HG03064 (cell line): Measurements from ENCODE around the gene GBA3.

ENCODE experiments used
- ATAC-seq: cut with Tn5 transposase; IDR thresholded peaks from one replicate; pipeline ENCODE4 v1.9.1; 2021; ENCODE audit warnings: low read depth; ENCODE audit not compliant: unreplicated experiment

Gene GBA3

DNA sequence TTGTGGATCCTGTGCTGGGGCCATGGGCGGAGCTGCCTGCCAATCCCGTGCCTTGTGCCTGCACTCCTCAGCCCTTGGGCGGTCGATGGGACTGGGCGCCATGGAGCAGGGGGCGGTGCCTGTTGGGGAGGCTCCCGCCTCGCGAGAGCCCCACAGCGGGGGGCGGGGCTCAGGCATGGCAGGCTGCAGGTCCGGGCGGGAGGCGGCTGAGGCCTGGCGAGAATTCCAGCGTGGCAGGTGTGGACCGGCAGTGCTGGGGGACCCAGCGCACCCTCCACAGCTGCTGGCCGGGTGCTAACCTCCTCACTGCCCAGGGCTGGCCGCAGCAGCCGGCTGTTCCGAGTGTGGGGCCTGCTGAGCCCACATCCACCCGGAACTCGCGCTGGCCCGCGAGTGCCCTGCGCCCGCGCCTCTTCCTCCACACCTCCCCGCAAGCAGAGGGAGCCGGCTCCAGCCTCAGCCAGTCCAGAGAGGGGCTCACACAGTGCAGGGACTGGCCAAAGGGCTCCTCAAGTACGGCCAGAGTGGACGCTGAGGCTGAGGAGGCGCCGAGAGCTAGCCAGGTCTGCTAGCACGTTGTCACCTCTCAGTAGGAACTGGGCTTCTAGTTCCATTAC lies 85.9 kb downstream of the GBA3 start:
- ATAC-seq, result no peak

DNA sequence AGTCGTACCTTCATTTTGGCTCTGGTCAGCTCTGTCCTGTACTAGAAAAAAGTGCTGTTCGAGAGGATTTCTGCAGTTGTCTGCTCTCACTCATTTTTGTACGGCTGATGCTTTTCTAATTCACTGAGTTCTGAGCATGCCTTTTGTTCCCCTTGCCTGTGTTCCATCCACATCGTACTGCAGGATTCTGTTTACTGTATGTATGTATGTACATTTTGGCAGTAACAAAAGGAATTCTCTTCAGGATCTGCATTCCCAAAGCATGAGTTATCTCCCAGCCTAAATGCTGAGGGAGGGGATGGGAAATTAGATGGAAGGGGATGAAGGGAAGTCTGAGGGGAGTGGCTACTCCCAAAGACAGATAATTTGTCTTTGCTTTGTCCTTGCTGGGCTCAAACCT lies 87.6 kb downstream of the GBA3 start:
- no peak for ATAC-seq

DNA sequence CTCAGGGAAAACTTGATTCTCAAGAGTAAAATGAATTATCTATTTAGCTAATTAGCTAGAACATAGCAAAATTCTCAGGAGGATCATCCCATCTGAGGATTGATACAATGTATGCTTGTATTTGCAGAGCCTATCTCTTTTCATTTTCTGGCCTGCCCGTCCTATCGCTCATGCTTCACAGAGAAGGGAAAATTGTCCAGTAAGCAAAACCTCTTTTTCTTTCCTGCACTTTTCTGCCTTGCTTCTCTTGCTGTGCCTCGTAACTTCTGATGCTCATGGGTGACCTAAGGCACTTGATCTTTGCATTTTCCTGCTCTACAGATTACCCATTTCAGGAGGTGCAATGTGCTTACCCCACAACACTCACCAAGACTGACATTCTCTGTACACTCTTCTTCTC lies 88.1 kb downstream of the GBA3 start:
- no peak for ATAC-seq

DNA sequence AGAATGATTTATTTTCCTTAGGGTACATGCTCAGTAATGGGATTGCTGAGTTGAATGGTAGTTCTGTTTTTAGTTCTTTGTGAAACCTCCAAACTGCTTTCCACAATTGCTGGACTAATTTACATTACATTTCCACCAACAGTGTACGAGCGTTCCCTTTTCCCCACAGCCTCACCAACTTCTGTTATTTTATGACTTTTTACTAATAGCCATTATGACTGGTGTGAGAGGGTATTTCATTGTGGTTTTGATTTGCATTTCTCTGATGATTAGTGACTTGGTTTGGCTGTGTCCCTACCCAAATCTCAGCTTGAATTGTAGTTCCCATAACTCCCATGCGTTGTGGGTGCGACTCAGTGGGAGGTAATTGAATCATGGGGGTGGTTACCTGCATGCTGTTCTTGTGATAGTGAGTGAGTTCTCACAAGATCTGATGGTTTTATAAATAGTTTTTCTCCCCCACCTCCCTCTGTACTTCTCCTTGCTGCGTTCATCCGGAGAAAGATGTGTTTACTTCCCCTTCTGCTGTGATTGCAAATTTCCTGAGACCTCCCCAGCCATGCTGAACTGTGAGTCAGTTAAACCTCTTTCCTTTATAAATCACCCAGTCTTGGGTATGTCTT lies 95.1 kb downstream of the GBA3 start:
- ATAC-seq, result no peak

DNA sequence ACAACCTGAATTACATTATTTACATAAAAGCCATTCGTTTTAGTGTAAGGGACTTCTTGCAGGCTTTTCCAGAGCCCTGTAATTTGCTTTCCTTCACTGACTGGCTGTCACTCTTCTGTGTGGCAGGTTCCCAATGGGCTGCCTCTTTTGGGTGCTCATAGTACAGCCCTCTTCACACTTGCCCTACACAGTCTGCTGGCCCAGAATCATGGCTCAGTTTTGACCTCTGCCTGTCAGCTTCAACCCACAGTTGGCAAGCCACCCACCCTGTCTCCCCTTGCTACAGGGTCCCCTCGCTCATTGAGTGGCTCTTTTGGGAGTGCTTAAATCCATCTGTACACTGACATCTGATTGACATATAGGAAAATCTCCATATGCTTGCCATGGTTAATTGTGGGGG lies 97.9 kb downstream of the GBA3 start:
- no peak for ATAC-seq

DNA sequence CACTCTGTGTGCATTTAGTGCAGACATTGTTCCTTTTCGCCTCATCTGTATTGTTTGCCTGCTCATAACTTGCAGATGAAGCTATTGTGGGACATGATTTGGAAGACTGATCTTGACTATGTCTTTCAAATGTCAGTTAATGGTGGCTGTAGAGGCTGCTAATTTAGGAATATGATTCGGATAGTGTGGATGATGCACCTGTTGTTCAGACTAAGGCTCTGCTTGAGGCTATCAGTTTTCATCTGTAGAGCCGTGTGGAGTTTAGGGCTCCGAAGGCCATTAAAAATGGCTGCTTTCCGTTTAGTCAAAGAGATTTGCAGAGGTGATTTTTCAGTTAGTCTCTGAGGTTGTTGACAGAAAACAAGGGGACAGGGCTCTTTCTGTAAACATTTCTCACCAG lies 102.0 kb downstream of the GBA3 start:
- no peak for ATAC-seq

DNA sequence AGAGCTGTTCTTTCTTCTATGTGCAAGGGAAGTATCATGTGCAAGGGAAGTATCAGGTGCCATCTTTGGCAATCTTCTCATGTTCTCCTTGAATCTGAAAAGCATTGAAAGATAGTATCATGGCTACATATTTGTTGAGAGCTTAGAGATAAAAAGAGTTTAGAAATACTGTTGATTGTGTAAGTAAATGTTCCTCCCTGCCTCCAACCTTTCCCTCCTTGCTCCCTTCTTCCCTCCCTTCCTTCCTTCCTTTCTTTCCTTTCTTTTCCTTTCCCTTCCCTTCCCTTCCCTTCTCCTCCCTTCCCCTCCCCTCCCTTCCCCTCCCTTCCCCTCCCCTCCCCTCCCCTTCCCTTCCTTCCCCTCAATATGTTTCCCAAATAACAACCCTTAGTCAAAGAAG lies 108.7 kb downstream of the GBA3 start:
- ATAC-seq, result no peak

DNA sequence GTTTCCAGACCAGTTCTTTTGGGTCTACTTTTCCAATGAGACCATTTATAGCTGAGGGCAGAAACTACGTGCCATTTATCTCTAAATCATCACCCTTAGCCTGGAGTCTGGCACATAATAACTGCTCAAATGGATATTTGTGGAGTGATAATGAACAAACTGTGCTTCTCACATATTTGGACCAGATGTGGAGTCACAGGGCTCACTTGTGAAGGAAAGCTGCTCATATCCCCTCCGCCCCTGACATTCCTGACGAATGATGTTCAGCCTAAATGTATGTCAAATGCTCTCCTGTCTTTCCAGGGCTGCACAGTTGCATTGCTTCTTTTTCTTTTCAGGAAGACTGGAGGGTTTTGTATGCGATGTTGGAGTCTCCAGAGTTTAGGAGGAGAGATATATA lies 110.1 kb downstream of the GBA3 start:
- no peak for ATAC-seq

DNA sequence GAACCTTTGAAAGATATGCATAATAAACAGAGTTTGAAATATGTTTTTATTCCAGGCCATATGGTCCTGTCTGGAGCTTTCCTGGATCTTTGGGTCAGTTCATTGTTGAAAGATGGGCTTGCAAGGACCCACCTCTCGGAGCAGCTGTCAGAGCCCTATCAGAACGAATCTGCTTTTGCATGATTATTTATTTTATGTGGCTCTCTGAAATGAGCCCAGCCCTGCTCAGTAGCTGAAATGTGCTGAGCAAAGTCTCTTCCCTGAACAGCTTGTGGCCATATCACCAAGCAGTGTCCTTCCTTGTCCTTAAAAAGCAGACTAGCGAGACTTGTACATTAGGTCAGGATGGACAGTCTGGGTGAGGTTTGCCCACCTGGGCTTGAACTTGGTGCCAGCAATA lies 110.8 kb downstream of the GBA3 start:
- no peak for ATAC-seq

DNA sequence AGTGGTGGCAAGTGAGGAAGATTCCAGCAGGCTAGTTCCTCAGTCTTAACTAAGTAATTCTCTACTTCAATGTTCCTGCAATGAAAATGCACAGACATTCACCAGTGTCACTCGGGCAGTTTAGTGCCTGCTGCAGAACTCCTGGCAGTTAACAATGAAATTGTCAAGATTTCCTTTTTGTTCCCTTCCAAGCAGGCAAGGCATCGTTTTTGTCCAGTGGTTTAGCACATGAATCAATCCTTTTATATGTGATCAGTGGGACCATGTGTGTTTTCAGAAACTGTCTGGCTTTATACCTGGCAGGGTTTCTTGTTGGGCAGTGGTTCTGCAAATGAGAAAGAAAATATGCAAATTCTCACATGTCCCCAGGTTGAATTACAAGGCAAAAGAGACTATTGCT lies 122.2 kb downstream of the GBA3 start:
- no peak for ATAC-seq

DNA sequence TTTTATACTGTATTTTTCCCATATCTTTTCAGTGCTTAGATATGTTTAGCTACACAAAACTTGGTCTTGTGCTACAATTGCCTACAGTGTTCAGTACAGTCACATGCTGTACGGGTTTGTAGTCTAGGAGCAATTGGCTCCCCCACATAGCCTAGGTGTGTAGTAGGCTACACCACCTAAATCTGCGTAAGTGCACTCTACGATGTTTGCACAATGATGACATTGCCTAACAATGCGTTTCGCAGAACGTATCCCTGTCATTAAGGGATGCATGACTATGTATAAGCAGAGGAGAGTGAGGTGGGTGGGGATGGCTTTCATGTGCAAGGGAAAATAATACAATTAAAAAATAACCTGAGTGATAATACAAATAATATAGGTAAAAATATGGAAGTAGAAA lies 131.4 kb downstream of the GBA3 start:
- ATAC-seq, result no peak

DNA sequence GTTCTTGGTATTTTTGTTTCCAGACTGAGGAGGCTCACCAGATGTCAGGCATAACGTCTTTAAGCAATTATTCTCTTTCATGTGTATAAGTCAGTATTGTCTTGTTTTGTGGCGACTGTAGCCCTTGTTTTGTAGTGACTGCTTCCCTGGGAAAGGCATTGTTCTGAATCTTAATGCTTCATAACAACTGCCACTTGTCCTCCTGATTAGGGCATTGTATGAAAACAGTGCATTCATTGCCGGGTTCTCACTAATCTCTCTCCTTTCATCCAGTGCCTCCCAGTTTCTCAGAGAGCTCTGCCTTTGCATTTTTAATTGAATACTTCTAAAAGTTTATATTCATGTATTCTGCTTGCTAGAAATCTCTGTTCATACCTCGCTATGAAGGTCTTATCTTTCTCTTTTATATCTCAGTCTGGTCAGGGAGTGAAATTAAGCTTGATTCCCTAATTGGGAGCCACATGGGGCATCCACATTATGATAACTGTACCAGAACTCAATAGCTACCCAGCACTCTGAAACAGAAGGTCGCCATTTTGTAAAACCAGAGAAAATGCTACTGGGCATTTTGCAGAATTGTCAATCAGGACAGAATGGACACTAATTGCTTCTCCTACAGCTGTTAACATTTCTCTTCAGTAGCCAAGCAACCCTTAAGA lies 149.8 kb downstream of the GBA3 start:
- no peak for ATAC-seq

DNA sequence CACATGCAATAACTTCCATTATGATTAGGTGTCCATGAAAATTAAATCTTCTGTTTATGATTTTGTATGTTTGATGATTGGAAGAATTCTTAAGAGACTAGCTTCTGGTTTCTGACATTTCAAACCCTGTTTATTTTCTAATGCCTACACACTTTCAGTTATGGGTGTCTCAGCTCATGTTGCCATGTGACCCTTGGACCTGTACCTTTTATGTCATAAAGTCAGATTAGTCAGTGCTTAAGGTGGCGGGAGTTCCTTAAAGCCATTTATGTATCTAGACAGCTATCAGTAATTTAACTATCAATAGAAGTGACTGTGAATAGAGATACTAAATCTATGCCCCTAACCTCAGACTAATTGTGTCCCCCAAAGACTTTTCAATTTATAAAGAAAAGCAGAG lies 155.6 kb downstream of the GBA3 start:
- ATAC-seq, result no peak

DNA sequence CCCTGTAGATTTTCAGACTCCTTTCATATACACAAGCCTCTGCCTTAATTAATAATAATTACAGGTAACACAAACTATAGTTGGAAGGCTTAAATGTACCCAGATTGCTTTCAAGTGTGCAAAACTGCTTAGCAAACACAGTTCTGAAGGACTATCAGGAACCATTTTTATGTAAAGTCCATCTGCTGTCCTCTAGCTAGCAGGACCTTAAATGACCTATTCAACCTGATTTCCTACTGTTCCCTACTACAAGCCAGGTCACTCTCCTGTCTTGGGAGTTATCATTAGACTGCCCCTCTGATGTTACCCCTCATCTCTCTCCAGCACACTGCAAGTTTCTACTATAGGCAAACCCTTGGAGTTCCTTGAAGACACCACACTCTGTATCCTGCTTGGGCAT lies 157.3 kb downstream of the GBA3 start:
- no peak for ATAC-seq

DNA sequence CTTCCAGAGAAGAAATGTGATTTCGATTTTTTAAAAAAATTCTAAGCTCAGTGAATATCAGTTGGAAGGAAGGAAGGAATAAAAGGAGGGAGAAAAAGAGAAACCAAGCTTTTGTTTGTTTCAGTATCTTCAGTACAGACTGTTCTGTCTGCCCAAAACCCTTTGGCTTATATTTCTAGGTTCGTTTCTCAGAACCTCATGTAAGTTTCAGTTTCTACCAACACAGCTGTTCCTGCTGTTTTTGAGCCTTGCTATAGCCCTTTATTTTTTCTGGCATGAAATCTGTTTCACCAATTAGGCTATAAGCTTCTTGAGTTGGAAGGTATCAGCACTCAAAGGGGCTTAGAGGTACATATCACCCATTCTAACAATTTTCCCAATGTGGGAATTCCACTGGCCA lies 157.9 kb downstream of the GBA3 start:
- no peak for ATAC-seq

DNA sequence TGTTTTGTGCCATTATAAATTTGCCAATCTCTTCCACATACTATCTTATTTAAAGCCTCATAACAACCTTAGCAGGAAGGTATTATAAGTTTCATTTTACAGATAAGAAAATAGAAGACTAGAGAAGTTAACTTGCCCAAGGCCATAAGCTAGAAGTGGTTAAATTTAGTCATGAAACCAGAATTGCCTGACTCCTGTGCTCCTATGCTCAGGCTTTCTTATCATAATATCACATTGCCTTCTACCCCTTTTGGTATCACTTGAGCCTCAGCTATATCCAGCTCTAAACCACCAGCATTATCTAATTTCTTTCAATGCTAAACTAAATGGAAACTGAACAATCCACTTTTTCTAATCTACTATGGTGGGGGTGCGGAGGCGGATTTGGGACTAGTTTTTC lies 164.7 kb downstream of the GBA3 start:
- no peak for ATAC-seq

DNA sequence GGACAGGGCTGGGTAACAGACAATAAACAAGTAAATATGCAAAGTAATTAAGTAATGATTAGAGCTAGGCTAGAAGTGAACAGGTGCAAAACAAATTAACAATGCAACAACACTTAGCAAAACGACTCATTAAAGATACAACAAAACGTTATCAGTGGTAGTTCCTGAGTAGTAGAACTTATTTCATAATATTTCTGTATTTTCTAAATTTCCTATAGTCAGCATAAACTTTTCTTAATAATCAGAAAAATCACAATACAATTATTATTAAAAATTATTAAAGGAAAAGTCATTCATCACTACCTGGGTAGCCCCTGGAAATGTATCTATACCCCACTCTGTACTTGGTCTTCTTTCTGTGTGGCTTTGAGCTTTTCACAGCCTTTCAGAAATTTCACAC lies 166.6 kb downstream of the GBA3 start:
- no peak for ATAC-seq
